Measurements from ENCODE around the gene PKD2. TPM values are rescaled to one million over a fixed set of nuclear protein-coding genes. Genes with fewer than 3 reads are reported as not detected.
"Not testable (repeated sequence)": the region's sequence is repeated elsewhere in the genome, so short reads cannot be mapped to it uniquely, and the experiment has no call there.

The PKD2 gene

GRCh38 chr4:88119943-88120342 is 112.5 kb downstream of the PKD2 start:
- Histone ChIP-seq H2AK5ac (ENCODE audit: low read length, severe bottlenecking) (no peak overlapping the region), H3K36me3 (ENCODE audit: control insufficient read depth in 1 of 2, insufficient read depth in 2 of 2, low read depth in 1 of 2, low read length in 2 of 2) (no peaks in the 10 kb centered on the region), H3K18ac (ENCODE audit: low read depth in 1 of 2, low read length in 2 of 2) (no peak overlapping the region), H3K4me2 (ENCODE audit: low read length, poor library complexity, severe bottlenecking) (no peak overlapping the region), H3K79me1 (replicated peaks; ENCODE audit: low read length, poor library complexity, severe bottlenecking) (no peaks in the 10 kb centered on the region), H2BK5ac (ENCODE audit: low read depth, low read length, poor library complexity, severe bottlenecking) (no peak overlapping the region), H3K14ac (ENCODE audit: low read length in 2 of 2) (no peak overlapping the region), H2BK120ac (ENCODE audit: low read depth, low read length) (no peak overlapping the region), H3K4ac (ENCODE audit: low read depth in 1 of 2, low read length in 2 of 2) (no peak overlapping the region), H3K9ac (ENCODE audit: low read length) (no peak overlapping the region), H3K27me3 (ENCODE audit: control insufficient read depth in 1 of 2, insufficient read depth in 1 of 2, low read length in 2 of 2) (no peaks in the 10 kb centered on the region), H4K91ac (ENCODE audit: low read length) (no peak overlapping the region), H2BK15ac (ENCODE audit: low read depth, poor library complexity, severe bottlenecking) (no peak overlapping the region), H3K4me3 (ENCODE audit: insufficient read depth in 1 of 2, low read depth in 1 of 2, low read length in 2 of 2) (no peak overlapping the region), H4K8ac (ENCODE audit: low read length) (no peak overlapping the region), H3K27ac (ENCODE audit: low read length, poor library complexity, severe bottlenecking) (no peak overlapping the region), H2AFZ (ENCODE audit: low read depth, low read length) (no peak overlapping the region), H3K9me3 (ENCODE audit: control insufficient read depth, low read length) (peaks cover 22% of the 10 kb centered on the region), H3K4me1 (ENCODE audit: control insufficient read depth, insufficient read depth, low read depth, low read length) (no peaks in the 10 kb centered on the region), H2BK12ac (ENCODE audit: low read length in 2 of 2) (no peak overlapping the region), H3K23ac (ENCODE audit: low read length in 2 of 2) (no peak overlapping the region)
- 79% methylated on average over 2 of the region's 2 CpGs for WGBS
- DNase-seq, result no peak

GRCh38 chr4:88122260-88122659 is 114.8 kb downstream of the PKD2 start:
- not testable (repeated sequence) for H2BK5ac ChIP-seq (ENCODE audit: low read depth, low read length, poor library complexity, severe bottlenecking); H3K4ac ChIP-seq (ENCODE audit: low read depth in 1 of 2, low read length in 2 of 2); H4K91ac ChIP-seq (ENCODE audit: low read length); H2BK120ac ChIP-seq (ENCODE audit: low read depth, low read length); H3K9ac ChIP-seq (ENCODE audit: low read length); H2BK15ac ChIP-seq (ENCODE audit: low read depth, poor library complexity, severe bottlenecking); H3K14ac ChIP-seq (ENCODE audit: low read length in 2 of 2); H2AK5ac ChIP-seq (ENCODE audit: low read length, severe bottlenecking); H3K79me1 ChIP-seq (replicated peaks; ENCODE audit: low read length, poor library complexity, severe bottlenecking); H2AFZ ChIP-seq (ENCODE audit: low read depth, low read length); H4K8ac ChIP-seq (ENCODE audit: low read length); H3K23ac ChIP-seq (ENCODE audit: low read length in 2 of 2); H3K4me1 ChIP-seq (ENCODE audit: control insufficient read depth, insufficient read depth, low read depth, low read length); H3K27me3 ChIP-seq (ENCODE audit: control insufficient read depth in 1 of 2, insufficient read depth in 1 of 2, low read length in 2 of 2); H2BK12ac ChIP-seq (ENCODE audit: low read length in 2 of 2); H3K27ac ChIP-seq (ENCODE audit: low read length, poor library complexity, severe bottlenecking); H3K4me3 ChIP-seq (ENCODE audit: insufficient read depth in 1 of 2, low read depth in 1 of 2, low read length in 2 of 2); H3K4me2 ChIP-seq (ENCODE audit: low read length, poor library complexity, severe bottlenecking); H3K36me3 ChIP-seq (ENCODE audit: control insufficient read depth in 1 of 2, insufficient read depth in 2 of 2, low read depth in 1 of 2, low read length in 2 of 2)
- H3K18ac ChIP-seq (ENCODE audit: low read depth in 1 of 2, low read length in 2 of 2), result peak overlapping the region in 1 of 2 experiments; percentile 52
- WGBS, result 73% methylated on average over 5 of the region's 5 CpGs
- peak; percentile 25 for DNase-seq
- peaks cover 22% of the 10 kb centered on the region for H3K9me3 ChIP-seq (ENCODE audit: control insufficient read depth, low read length)

Small RNA genes within 50 kb of the gene (small RNA-seq; reads per million reads assigned to genes)
- gene RNU1-36P (ENCODE audit: low read depth), result not detected

Measured in mesenchymal stem cell (in vitro differentiated cells and primary cell).